Mucosa of rectum (tissue), 2 donors: ENCODE measurements around the gene OSBP2.

Experiments
- H3K27ac ChIP-seq, 2 donors: one replicate each; pipeline ENCODE4 v1.7.0; 2013; ENCODE audit warnings: inconsistent platforms in 2 of 2, low read depth in 2 of 2, low read length in 2 of 2
- H3K27me3 ChIP-seq, 2 donors: one replicate each; pipeline ENCODE4 v1.7.0; 2013; ENCODE audit warnings: low read length in 2 of 2; ENCODE audit not compliant: control insufficient read depth in 2 of 2, insufficient read depth in 2 of 2
- H3K36me3 ChIP-seq, 2 donors: one replicate each; pipeline ENCODE4 v1.7.0; 2013; ENCODE audit warnings: low read length in 2 of 2; ENCODE audit not compliant: control insufficient read depth in 2 of 2, insufficient read depth in 2 of 2
- H3K4me1 ChIP-seq, 2 donors: one replicate each; pipeline ENCODE4 v1.7.0; 2013; ENCODE audit warnings: low read length in 2 of 2, mild to moderate bottlenecking in 1 of 2; ENCODE audit not compliant: control insufficient read depth in 2 of 2, insufficient read depth in 2 of 2
- H3K4me3 ChIP-seq, 2 donors: one replicate each; pipeline ENCODE4 v1.7.0; 2013; ENCODE audit warnings: low read length in 2 of 2
- H3K9ac ChIP-seq, 2 donors: one replicate each; pipeline ENCODE4 v1.7.0; 2013; ENCODE audit warnings: low read length in 2 of 2, low read depth in 1 of 2, mild to moderate bottlenecking in 1 of 2
- H3K9me3 ChIP-seq, 2 donors: one replicate each; pipeline ENCODE4 v1.7.0; 2013; ENCODE audit warnings: low read length in 2 of 2; ENCODE audit not compliant: control insufficient read depth in 2 of 2
- donor health status: healthy.
- donor health status: Normal muscosa, but diverticular disease.

OSBP2 gene

GRCh38 chr22:30908051-30908461 lies 213.4 kb downstream of the OSBP2 start:
- H3K27ac ChIP-seq, result no peak overlapping the region
- H3K9ac ChIP-seq, result no peak overlapping the region
- no peak overlapping the region for H3K4me3 ChIP-seq
- no peaks in the 10 kb centered on the region for H3K9me3 ChIP-seq
- no peaks in the 10 kb centered on the region for H3K4me1 ChIP-seq
- H3K36me3 ChIP-seq, result no peaks in the 10 kb centered on the region
- no peaks in the 10 kb centered on the region for H3K27me3 ChIP-seq

- Histone ChIP-seq H3K4me1 (no peaks in the 10 kb centered on the region), H3K27ac (no peak overlapping the region), H3K9ac (no peak overlapping the region), H3K4me3 (no peak overlapping the region), H3K36me3 (no peaks in the 10 kb centered on the region), H3K27me3 (no peaks in the 10 kb centered on the region), H3K9me3 (no peaks in the 10 kb centered on the region)
These were observed 214.6 kb downstream of the OSBP2 start for GRCh38 chr22:30909306-30909705.

DNA sequence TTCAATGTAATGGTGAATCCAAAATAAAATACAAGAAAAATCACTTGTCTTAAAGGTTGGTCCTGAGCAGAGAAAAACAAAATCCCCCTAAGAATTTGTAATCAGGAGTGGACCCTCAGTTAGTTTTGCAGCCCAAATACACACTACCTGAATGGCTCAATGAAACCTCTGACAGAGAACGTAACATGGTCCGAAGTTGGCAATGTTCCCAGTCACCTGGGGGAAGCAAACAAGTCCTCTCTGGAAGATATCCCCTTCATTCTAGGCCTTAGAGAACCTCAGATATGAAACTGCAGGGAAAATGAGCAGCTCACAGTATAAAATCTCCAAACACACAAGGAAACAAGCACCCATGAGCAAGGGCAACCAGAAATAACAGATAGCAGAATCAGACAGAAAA lies 215.7 kb downstream of the OSBP2 start:
- no peak overlapping the region for H3K9ac ChIP-seq
- no peaks in the 10 kb centered on the region for H3K27me3 ChIP-seq
- no peak overlapping the region for H3K4me3 ChIP-seq
- H3K27ac ChIP-seq, result no peak overlapping the region
- no peaks in the 10 kb centered on the region for H3K4me1 ChIP-seq
- no peaks in the 10 kb centered on the region for H3K36me3 ChIP-seq
- no peaks in the 10 kb centered on the region for H3K9me3 ChIP-seq

- H3K9me3 ChIP-seq, result peaks cover 0 to 3% of the 10 kb centered on the region in 2 donors
- H3K9ac ChIP-seq, result no peak overlapping the region
- no peak overlapping the region for H3K4me3 ChIP-seq
- no peaks in the 10 kb centered on the region for H3K27me3 ChIP-seq
- H3K36me3 ChIP-seq, result no peaks in the 10 kb centered on the region
- H3K4me1 ChIP-seq, result peaks cover 0 to 5% of the 10 kb centered on the region in 2 donors
- no peak overlapping the region for H3K27ac ChIP-seq
These were observed 224.1 kb downstream of the OSBP2 start for GRCh38 chr22:30918761-30919160.

DNA sequence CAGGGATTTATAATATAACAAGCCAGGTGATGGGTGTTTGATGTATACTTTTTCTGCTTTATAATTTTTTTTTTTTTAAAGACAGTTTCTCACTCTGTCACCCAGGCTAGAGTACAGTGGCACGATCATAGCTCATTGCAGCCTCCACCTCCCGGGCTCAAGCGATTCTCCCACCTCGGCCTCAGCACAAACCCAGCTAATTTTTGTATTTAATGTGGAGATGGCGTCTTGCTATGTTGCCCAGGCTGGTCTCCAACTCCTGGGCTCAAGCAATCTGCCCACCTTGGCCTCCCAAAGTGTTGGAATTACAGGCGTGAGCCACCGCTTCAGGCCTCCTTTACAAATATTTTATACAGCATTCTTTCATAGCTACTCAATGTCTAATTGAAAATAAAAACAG lies 225.3 kb downstream of the OSBP2 start:
- Histone ChIP-seq H3K9ac (no peak overlapping the region), H3K4me3 (no peak overlapping the region), H3K9me3 (peaks cover 0 to 3% of the 10 kb centered on the region in 2 donors)

DNA sequence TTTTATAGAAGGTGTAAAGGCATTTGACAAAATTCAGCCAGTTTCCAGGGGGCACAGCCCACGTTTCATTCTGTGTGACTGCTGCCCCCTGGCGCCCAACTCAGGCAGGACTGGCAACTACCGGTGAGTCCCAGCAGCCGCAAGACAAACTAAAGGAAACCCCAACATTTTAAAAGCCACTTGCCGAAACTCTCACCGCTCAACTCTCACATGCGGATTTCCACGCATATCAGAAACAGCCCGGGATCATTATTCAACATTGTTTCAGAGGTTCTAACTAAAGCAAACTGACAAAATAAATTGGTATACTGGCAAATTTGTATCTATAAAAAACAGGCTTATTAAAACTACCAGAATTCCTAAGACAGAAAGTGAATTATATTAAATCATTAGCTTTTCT lies 225.7 kb downstream of the OSBP2 start:
- no peak overlapping the region for H3K27ac ChIP-seq
- no peaks in the 10 kb centered on the region for H3K27me3 ChIP-seq
- no peak overlapping the region for H3K4me3 ChIP-seq
- peaks cover 0 to 6% of the 10 kb centered on the region in 2 donors for H3K36me3 ChIP-seq
- no peak overlapping the region for H3K9ac ChIP-seq
- H3K4me1 ChIP-seq, result peaks cover 0 to 5% of the 10 kb centered on the region in 2 donors
- peaks cover 0 to 3% of the 10 kb centered on the region in 2 donors for H3K9me3 ChIP-seq

More for the DNA sequence above, 225.3 kb downstream of the OSBP2 start:
- Histone ChIP-seq H3K27me3 (no peaks in the 10 kb centered on the region), H3K36me3 (peaks cover 0 to 4% of the 10 kb centered on the region in 2 donors), H3K27ac (no peak overlapping the region), H3K4me1 (peaks cover 0 to 5% of the 10 kb centered on the region in 2 donors)

GRCh38 chr22:30921108-30921507 lies 226.4 kb downstream of the OSBP2 start:
- H3K9me3 ChIP-seq, result no peaks in the 10 kb centered on the region
- H3K36me3 ChIP-seq, result peaks cover 3 to 13% of the 10 kb centered on the region in 2 donors
- peak overlapping the region in 1 of 2 donors; percentile 39 for H3K9ac ChIP-seq
- no peaks in the 10 kb centered on the region for H3K27me3 ChIP-seq
- peak overlapping the region; percentile 60 to 63 for H3K4me3 ChIP-seq
- no peak overlapping the region for H3K27ac ChIP-seq
- peaks cover 0 to 5% of the 10 kb centered on the region in 2 donors for H3K4me1 ChIP-seq

DNA sequence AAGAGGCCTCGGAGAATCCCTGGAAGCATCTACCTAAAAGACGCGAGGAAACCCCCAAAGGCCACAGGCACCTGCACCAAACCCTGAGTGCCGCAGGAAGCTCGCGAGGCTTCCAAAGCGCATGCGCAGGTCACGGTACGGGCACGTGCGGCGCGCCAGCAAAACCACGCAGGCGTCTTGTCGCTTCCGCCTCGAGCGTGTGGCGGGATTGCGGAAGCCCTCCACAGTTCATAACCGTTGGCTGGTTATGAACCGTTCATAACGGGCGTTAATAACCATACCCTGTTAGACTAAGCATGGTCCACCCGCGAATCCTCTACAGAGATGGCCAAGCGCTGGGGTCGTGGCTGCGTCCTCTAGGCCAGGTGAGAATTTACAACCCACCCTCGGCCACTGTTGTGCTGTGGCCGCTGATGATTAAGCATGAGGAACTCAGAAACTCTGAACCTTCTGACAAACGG lies 227.5 kb downstream of the OSBP2 start:
- Histone ChIP-seq H3K27ac (no peak overlapping the region), H3K9ac (peak overlapping the region in 1 of 2 donors; percentile 39)

DNA sequence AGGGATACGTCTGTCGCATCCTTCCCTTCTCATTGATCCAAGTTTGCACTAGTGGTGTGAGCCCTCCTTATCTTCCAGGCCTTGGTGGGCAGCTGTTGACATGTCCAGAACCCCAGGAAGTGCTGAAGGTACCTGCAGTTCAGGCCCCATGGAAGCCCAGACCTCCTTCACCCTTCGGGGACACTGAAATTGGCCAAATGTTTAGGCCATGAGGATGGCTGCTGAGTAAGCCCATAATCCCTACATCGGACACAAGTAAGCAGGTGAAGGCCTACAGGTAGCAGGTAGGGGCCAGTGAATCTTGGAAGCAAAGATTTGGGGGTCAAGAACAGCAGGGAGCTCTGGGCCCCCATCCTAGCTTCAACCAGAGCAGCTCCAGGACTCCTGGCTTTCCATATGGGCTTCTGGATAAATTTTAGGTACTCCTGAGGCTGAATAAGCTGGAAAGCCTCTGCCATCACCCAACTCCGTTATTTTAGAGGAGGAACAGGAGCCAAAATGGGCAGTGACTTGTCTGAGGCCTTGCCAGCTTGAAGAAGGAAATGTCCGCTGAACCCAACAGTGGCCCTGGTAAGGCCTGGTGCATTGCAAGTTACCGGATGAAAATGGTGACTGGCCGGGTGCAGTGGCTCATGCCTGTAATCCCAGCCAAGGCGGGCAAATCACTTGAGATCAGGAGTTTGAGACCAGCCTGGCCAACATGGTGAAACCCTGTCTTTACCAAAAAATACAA lies 228.7 kb downstream of the OSBP2 start:
- no peak overlapping the region for H3K4me3 ChIP-seq
- H3K9ac ChIP-seq, result no peak overlapping the region
- no peaks in the 10 kb centered on the region for H3K27me3 ChIP-seq
- H3K4me1 ChIP-seq, result peaks cover 0 to 5% of the 10 kb centered on the region in 2 donors
- H3K9me3 ChIP-seq, result no peaks in the 10 kb centered on the region
- H3K36me3 ChIP-seq, result peaks cover 20 to 30% of the 10 kb centered on the region in 2 donors
- H3K27ac ChIP-seq, result no peak overlapping the region

More for the DNA sequence above, 227.5 kb downstream of the OSBP2 start:
- no peaks in the 10 kb centered on the region for H3K27me3 ChIP-seq
- H3K4me3 ChIP-seq, result peak overlapping the region; percentile 60 to 63
- peaks cover 8 to 18% of the 10 kb centered on the region in 2 donors for H3K36me3 ChIP-seq
- H3K4me1 ChIP-seq, result peaks cover 0 to 5% of the 10 kb centered on the region in 2 donors
- no peaks in the 10 kb centered on the region for H3K9me3 ChIP-seq

- H3K9ac ChIP-seq, result no peak overlapping the region
- no peak overlapping the region for H3K27ac ChIP-seq
- peaks cover 0 to 5% of the 10 kb centered on the region in 2 donors for H3K4me1 ChIP-seq
- no peaks in the 10 kb centered on the region for H3K27me3 ChIP-seq
- no peaks in the 10 kb centered on the region for H3K9me3 ChIP-seq
- H3K4me3 ChIP-seq, result no peak overlapping the region
- H3K36me3 ChIP-seq, result peaks cover 30 to 43% of the 10 kb centered on the region in 2 donors
These were observed 231.0 kb downstream of the OSBP2 start for GRCh38 chr22:30925667-30926066.
